CD4-positive, alpha-beta T cell treated with Interleukin-12 subunit alpha and Interleukin-12 subunit beta, for 1 hour (primary cell): ENCODE data around the gene ARHGAP10.

ENCODE experiments used
- DNase-seq: peaks from one replicate; pipeline ENCODE4 v3.0.0-alpha.2; 2020

The ARHGAP10 gene

DNA sequence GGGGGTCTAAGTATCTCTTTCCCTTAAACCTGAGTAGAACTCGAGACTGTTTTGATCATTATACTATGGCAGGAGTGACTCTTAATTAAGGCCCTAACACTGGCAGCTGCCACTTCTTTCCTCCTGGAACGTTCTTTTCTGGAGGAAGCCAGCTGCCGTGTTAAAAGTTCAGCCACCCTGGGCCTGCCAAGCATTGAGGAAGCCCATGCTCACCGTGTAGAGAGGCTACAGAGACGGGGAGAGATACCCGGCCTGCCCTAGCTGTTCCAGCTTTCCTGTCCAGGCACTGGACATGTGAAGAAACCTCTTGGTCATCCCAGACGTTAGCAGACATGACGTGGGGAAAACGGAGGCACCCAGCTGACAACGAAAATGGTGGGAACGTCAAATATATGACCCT lies 274.1 kb downstream of the ARHGAP10 start:
- no peak for DNase-seq

DNA sequence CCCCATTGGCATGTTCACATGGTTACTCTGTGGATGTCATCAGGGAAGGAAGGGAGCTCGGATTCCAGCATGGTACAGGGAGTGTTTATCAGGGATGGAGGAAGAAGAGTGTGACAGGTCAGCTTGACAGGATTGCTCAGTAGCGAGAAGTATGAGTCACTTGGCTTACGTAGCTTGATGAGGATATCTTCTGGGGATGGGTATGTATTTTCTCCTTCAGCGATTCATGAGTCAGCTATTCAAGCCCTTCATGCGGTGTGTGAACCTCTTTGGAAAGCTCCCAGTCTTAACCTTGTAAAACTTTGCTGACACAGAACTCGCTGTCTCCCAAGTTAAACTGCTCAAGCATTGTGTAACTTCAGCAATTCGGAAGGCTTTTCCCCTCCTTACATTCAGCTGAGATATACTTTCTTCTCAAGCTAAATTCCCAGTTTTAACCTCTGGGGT lies 275.4 kb downstream of the ARHGAP10 start:
- DNase-seq, result no peak

DNA sequence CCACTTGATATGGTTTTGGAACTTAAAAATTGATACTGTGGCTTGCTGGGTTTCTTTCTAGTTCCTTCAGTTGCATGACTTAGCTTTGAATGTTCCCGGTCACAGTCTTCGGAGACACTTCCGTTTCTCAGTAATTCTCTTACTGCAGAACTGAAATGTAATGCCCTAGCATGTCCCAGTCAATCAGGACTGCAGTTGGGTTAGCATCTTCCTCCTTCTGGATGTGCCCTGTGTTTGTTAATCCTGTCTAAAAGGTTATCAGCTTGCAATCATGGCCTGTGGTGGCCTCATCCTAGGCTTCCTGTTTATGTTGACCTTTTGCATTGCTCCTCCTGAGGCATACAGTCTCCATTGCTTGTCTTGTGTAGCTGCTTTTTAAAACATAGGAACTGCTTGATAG lies 275.9 kb downstream of the ARHGAP10 start:
- no peak for DNase-seq

DNA sequence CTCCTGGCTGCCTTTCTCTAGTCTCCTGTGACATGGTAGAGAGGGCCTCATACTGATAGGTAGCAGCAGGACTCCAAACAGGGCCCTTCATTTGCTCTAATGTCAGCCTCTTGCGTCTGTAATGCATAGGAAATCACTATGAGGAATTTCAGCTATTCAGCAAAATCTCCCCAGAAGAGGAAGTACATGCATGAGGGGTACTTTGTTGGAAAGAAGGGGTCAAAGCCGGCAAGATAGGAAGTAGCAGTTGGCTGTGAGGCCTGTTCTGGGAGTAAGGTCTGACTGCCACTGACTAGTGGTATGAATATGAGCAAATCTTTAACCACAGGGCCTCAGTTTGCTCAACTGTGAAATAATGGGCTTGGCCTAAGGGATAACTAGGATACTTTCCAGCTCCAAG lies 283.2 kb downstream of the ARHGAP10 start:
- no peak for DNase-seq

DNA sequence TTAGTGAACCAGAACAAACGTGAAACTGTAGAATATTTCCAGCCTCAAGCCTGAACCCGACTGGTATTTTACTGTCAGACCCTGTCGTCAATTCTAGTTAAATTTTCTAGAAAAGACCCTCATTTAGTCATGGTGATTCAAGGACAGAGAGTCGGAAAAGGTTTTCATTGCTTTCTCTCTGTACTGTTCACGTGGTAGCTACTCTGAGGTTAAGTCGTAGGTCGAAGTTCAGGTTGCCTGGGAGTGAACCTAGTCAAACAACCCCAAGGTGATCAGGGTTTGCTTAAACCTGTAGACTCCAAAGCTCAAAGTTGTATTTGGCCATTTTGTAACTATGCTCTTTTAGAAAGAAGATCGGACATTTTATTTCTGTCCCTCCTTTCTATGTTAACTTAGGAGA lies 283.6 kb downstream of the ARHGAP10 start:
- DNase-seq, result no peak

DNA sequence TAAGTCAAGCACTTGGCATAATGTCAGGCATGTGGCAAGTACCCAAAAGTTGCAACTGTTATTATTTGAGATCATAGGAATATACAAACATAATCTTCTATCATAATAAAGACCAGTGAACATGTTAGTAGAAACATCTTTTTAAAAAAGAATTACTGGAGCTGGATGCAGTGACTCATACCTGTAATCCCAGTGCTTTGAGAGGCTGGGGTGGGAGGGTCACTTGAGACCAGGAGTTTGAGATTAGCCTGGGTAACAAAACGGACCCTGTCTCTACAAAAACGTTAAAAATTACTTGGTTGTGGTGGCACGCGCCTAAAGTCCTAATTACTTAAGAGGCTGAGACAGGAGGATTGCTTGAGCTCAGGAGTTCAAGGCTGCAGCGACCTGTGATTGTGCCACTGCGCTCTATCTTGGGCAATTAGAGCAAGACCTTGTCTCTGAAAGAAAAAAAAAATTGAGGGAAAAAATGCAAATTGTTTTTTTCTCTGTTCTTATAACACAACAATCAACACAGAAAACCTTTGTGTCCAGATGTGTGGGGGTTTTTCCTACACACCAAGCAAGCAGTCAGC lies 284.3 kb downstream of the ARHGAP10 start:
- no peak for DNase-seq

DNA sequence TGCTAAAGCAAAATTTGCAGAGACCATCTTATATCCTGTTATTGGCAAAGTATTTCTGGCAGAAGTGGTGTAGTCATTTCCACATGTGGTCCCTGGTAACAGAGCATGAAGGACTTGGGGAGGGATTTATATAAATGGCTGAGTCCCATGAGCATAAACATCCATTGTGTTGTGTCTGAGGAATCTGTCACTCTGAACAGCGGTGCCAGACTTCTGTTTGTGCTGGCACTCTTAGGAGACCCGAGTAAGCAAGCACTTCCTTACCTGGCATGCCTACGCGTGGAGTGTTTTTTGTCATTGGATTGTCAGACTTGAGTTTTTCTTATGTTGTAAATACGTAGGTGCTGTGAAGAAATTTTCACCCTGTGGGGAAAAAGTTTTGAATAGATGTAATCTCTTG lies 285.9 kb downstream of the ARHGAP10 start:
- DNase-seq, result no peak

DNA sequence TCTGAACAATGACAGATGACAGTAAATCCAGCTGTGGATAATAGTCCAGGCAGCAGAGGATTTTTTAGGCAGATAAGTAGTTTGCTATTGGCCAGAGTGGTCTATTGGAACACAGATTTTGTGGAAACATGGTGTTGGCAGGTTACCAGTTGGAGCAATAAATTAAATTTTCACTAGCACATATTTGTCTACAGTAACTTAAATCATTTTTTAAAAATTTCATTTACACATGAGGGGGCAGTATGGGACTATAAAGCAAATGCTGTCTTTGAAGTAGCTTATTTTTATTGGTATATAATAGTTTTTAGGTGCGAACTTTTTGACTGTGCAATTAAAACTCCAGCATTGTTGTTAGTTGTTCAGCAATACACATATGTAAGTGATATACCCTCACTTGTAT lies 289.8 kb downstream of the ARHGAP10 start:
- peak; percentile 20 for DNase-seq

DNA sequence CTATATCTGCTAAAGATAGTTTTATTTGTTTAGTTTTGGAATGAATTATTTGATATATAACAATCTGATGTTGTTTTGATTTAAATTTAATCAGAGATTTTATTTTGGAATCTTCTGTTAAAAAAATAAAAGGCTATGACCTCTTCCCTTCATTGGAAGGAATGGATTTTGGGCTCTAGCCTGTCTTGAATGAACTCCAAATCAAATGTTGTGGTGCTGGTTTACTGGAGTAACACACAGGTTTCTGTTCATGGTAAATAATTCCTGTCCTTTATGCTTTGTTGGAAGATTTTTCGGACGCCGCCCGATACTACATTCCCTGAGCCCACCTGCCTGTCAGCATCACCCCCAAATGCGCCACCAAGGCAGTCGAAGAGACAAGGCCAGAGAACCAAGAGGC lies 291.1 kb downstream of the ARHGAP10 start:
- DNase-seq, result no peak

DNA sequence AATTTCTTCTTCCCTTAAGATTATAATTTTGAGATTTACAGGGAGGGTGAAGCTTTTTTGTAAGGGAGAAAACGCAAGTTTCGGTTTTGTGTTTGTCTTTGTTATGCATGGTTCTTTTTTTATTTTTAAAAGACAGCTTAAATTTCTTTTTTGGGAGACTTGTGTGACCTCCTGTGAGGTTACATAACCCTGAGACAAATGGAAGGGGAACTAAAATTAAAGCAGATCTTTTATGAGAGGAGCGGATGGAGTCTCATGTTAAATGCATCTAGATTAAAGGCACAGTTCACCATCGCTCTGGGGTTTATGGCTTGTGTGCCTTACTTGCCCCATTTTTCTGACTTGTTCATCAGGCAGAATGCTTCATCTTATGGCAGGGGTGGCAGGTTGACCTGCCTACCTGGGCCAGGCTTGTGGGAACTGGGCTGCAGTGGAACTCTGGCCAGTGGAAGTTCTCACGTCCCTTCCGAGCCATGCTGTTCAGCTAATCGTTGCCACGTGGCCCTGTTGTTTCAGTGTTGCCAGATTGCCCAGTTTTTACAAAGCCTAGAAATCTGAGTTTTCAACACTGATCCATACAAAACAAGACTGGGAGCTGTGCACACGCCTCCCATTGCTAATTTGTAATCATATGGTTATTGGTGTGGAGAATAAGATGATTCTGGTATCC lies 291.8 kb downstream of the ARHGAP10 start:
- no peak for DNase-seq

DNA sequence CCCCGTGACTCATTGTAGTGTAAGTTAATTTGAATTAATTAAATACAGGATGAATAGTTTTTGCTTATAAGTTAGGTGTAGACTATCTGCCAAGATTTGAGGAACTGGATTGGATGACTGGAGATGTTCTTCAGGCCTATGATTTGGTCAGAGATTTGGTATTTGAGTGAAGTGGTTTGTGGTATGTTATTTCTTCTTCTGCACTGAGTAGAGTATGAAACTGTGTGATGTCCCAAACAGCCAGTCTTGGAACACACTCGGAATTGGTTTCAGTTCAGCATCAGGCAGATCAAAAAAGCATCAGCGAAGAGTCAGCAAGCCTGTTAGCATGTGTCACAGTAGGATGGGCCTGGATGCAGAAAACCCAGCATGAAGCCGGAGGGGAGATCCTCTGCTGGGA lies 294.1 kb downstream of the ARHGAP10 start:
- no peak for DNase-seq

DNA sequence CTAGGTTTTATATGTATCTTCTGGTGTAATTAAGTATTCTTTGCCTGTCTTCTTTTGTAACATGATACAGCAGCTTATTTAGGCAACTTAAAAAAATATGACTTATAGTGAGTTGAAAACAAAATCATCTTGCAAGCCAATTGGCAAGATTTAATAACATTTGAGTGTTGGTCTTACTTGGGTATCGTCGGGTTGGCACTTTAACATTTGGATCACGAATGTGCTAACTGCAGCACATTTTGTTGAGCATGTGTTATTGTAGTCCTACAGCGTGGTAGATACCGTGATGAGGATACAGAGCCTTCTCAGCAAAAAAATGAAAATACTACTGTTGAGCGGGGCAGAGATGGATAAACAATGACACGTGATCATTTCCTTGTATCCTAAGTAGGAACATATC lies 295.3 kb downstream of the ARHGAP10 start:
- no peak for DNase-seq

DNA sequence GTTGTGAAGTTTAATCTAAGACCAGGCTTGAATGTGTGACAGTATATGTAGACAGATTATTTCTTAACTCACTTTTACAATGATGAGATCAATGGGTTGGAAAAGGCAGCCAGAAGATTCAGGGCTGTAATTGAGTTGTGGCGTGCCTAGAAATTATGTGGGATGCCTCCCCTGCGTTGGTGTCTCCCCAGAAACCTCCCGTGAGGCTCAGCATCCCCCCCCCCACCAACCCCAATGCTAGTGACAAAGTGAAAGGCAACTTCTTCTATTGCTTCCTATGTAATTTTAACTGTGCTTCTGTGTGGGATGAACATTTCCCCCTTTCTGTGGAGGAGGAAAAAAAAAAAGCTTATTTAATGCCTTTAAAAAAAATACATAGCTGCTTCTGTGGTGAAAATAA lies 297.9 kb downstream of the ARHGAP10 start:
- no peak for DNase-seq

DNA sequence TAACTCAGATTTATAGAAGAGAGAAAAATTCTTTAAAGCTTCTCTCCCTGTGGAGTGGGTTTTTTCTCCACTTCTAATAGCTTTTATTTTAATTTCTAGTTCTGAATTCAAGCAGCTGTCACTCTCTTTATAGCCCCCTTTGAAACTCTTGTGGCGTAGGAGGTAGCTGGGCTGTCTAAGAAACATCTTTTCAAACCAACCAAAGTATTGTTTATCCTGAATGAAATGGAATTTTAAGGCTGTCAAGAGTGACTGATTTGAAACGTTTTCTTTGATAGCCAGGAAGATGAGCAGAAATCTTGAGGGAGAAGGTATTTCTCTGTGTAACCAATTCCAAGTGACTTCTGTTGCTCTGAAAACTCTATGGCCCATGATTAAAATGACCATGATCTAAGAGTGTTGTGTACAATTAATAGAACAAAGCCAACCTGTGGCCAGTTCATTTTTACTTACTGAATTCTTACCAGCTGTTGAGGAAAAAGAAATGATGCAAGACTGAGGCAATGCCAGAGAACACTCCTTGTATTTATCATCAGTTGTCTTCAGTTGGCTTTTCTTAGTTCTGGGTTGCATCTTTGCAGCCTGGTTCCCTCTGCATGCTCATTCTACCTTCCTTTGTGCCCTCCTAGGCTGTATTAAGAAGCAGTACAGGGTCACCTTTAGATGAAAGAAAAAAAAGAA lies 298.4 kb downstream of the ARHGAP10 start:
- DNase-seq, result no peak

DNA sequence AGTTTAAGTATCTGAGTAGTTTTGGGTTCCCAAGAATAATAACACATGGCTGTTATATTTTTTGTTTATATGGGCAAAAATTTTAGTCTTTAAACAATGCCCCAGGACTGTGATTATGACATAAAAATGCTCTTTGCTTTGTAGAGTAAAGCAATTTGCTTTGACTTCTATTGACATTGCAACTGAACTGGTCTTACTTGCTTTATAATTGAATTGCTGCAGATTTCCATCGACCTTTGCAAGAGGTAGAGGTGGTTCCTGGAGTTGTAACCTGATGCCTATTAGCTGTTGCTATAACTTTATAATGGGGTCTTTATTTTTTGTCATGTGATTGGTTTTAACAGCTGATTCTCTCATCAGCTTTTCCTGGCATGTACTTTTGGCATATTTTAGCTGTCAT lies 302.9 kb downstream of the ARHGAP10 start:
- DNase-seq, result no peak

DNA sequence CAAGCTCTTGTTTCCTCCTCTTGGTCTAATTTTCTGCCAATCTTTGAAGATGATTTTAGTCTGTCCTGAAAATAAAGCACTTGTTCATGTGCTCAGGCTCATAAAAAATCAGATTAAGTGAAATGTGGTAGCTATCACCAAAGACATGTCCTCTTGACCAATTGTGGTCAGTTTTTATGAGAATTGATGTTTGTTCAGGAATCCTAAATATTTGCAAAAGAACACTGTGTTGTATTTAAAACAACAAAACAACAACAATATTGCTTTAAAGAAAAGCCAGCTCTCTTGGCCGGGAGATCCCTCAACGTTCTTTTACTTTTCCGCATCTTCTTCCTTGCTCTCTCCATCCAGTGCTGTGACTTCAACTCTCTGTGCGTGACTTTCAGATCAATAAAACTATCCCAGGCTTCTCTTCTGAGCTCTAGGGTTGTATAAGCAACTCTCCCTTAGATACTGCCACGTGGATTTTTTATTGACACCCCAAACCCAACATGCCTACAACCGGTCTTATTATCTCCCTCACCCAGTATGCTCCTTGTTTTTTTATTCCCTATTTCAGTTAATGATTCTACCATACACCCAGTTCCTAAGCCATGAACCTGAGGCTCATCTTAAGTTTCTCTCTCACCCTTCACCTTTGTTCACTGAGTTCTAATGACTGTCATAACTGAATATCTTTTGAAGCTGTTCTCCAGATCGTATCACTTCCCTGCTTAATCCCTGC lies 309.9 kb downstream of the ARHGAP10 start:
- no peak for DNase-seq

DNA sequence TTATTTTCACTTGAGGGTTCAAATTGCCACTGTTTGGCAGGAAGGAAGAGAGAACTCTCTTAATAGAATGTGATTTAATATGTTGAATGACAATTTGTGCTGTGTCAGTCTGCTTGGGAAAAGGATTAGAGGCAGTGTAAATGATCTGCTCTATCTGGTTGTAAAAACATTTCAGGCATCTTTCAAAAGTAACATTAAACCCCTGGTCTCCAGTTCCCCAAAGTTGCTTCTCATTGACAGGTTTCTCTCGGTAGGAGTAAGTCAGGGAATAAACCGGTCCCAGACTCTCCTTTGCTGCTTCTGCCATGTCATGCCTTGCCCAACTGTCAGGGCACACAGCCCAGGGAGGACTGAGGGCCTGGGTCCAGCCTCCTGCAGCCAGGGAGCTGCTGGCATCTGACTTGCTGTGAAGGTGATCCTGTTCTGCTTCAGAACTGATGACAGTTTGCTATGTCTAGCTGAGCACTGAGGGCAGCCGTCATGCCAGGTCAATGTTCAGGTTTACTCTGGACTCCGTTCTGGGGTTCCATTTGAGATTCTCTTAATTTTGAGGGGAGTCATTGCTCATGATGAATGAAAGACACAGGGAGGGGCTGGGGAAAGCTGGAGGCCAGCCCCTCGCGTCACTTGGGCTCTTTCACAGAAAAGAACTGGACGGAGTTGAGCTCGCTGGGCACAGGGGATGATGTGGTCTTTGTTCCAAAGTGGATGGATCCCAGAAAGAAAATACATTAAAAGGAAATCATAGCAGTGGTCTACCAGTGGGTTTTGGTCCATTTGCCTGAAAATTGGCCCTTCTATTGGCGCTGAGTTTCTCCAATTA lies 312.4 kb downstream of the ARHGAP10 start:
- DNase-seq, result no peak

DNA sequence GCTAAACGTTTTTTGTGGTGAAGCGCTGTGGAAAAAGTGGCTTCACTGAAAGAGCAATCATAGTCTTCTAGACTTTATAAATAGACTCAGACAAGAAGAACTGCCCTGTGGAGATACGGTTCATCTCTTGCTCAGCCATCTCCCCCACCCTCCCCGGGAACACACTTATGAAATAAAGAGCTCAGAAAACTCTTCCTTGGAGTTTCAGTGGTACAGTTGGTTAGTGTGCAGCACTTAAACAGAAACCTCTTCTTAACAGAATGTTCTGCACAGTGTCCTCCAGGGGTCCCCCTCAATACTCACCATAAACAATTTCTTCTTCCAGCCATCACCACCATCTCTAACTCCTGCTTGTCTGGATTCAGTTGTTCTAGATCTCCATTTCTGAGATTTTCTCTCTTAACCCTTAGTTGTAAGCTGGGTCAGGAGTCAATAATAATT lies 313.0 kb downstream of the ARHGAP10 start:
- DNase-seq, result peak; percentile 41

DNA sequence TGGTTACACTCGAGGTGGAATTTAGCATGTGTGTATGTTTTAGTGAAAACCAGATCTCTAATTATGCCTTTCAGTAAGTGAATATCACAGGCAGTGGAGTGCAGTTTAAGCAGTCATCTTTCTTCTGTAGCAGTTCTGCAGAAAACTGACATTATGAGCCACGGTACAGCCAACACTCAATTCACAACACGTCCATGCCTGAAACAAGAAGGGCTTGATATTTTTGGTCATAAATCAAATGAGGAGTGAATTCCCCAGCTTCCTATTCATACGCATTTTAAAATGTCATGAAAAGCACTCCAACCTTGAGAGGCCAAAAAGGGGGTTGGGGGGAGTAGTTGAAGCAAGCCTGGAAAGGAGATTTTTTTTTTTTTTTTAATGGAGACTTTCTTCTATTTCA lies 316.7 kb downstream of the ARHGAP10 start:
- no peak for DNase-seq

DNA sequence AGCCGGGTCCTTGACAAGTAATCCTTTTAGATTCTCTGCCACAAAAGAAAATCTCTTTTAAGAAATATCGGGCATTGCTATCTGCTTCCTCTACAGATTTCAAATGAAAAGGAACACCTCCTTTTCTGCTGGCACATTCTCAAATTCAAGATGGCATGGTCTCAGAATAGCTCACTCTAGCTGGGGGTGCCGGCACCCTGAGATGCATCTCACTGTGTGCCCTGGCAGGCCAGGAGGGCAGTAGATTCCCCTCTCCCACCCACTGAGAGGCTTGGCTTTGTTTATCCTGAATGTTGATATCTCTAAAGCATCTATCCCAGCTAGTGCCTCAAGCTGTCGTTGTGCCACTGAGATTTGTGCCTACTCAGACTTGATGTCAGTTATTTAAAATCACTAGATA lies 319.5 kb downstream of the ARHGAP10 start:
- no peak for DNase-seq

DNA sequence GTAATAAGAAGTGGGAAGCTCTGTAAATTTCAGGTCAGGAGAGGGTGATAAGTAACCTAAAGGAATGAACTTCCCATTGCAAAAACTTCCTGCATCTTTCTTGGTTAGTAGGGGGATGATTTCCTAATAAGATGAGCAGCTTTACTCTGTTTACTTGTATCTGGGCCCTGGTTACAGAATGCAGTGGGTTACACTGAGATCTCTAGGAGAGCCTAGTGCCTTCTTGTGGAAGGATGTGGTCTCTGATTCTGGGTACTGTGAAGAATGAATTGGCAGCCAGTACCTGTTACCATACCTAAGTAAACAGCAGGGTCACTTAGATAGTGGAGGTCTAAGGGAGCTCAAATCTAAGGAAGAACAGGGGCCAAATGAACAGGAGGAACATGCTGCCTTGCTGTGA lies 320.6 kb downstream of the ARHGAP10 start:
- peak; percentile 65 for DNase-seq

DNA sequence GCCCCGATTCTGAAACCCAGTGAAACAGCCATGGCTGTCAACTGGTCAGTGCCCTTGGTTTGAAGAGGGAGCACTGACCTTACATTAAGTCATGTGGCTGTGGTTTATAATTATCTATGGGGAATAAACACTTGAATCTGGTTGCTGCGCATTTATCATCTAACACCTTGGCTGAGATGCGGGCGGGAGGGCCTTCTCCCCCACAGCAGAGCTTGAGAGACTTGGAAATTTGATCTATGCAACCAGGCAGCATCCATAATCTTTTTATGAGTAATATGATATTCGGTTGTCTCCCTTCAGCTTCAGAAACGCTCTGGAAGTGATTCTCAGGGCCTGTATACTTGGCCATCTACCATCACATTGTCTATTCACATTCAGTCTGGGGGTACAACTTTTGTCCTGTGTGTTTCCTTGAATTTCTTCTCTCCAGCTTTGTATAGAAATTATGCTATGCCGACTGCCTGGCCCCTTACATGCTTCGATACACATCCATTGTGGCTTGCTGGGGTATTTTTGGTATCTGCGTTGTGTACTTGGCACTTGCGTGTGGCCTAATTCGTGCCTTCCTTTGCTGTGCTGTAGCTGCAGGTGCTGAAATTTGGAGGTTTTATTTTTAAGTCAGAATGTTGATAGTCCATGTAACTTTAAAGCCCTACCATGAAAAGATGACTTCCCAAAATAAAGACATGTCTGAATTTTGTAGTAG lies 321.6 kb downstream of the ARHGAP10 start:
- DNase-seq, result no peak
